ENCODE data around the gene FHIT.

The FHIT gene

GRCh38 chr3:60263191-60263590 lies 988.1 kb downstream of the FHIT start:
- DNase-seq (ENCODE audit: extremely low read depth in 1 of 2, low read depth in 1 of 2): no peak

- no peak for DNase-seq (ENCODE audit: extremely low read depth in 1 of 2, low read depth in 1 of 2)
These were observed 988.7 kb downstream of the FHIT start for GRCh38 chr3:60262546-60262945.

GRCh38 chr3:60260546-60260945 lies 990.7 kb downstream of the FHIT start:
- DNase-seq (ENCODE audit: extremely low read depth in 1 of 2, low read depth in 1 of 2): no peak

GRCh38 chr3:60250810-60251209 lies 1000.4 kb downstream of the FHIT start:
- DNase-seq (ENCODE audit: extremely low read depth in 1 of 2, low read depth in 1 of 2): no peak

GRCh38 chr3:60250206-60250605 lies 1001.0 kb downstream of the FHIT start:
- no peak for DNase-seq (ENCODE audit: extremely low read depth in 1 of 2, low read depth in 1 of 2)

GRCh38 chr3:60246361-60246760 lies 1004.9 kb downstream of the FHIT start:
- DNase-seq (ENCODE audit: extremely low read depth in 1 of 2, low read depth in 1 of 2): no peak

- no peak for DNase-seq (ENCODE audit: extremely low read depth in 1 of 2, low read depth in 1 of 2)
These were observed 1007.8 kb downstream of the FHIT start for GRCh38 chr3:60243456-60243855.

GRCh38 chr3:60240492-60240891 lies 1010.8 kb downstream of the FHIT start:
- DNase-seq (ENCODE audit: extremely low read depth in 1 of 2, low read depth in 1 of 2): no peak

- no peak for DNase-seq (ENCODE audit: extremely low read depth in 1 of 2, low read depth in 1 of 2)
These were observed 1012.7 kb downstream of the FHIT start for GRCh38 chr3:60238550-60238949.

GRCh38 chr3:60229502-60229901 lies 1021.8 kb downstream of the FHIT start:
- no peak for DNase-seq (ENCODE audit: extremely low read depth in 1 of 2, low read depth in 1 of 2)

- DNase-seq (ENCODE audit: extremely low read depth in 1 of 2, low read depth in 1 of 2): no peak
These were observed 1022.4 kb downstream of the FHIT start for GRCh38 chr3:60228823-60229222.

- DNase-seq (ENCODE audit: extremely low read depth in 1 of 2, low read depth in 1 of 2): no peak
These were observed 1024.3 kb downstream of the FHIT start for GRCh38 chr3:60226912-60227311.

- no peak for DNase-seq (ENCODE audit: extremely low read depth in 1 of 2, low read depth in 1 of 2)
These were observed 1025.4 kb downstream of the FHIT start for GRCh38 chr3:60225848-60226247.

GRCh38 chr3:60220768-60221167 lies 1030.5 kb downstream of the FHIT start:
- no peak for DNase-seq (ENCODE audit: extremely low read depth in 1 of 2, low read depth in 1 of 2)

- no peak for DNase-seq (ENCODE audit: extremely low read depth in 1 of 2, low read depth in 1 of 2)
These were observed 1031.8 kb downstream of the FHIT start for GRCh38 chr3:60219501-60219900.

- DNase-seq (ENCODE audit: extremely low read depth in 1 of 2, low read depth in 1 of 2): no peak
These were observed 1033.9 kb downstream of the FHIT start for GRCh38 chr3:60217156-60217911.

- no peak for DNase-seq (ENCODE audit: extremely low read depth in 1 of 2, low read depth in 1 of 2)
These were observed 1034.7 kb downstream of the FHIT start for GRCh38 chr3:60216462-60217075.

GRCh38 chr3:60215946-60216345 lies 1035.3 kb downstream of the FHIT start:
- no peak for DNase-seq (ENCODE audit: extremely low read depth in 1 of 2, low read depth in 1 of 2)

- no peak for DNase-seq (ENCODE audit: extremely low read depth in 1 of 2, low read depth in 1 of 2)
These were observed 1043.3 kb downstream of the FHIT start for GRCh38 chr3:60207905-60208304.

- DNase-seq (ENCODE audit: extremely low read depth in 1 of 2, low read depth in 1 of 2): no peak
These were observed 1045.0 kb downstream of the FHIT start for GRCh38 chr3:60206206-60206605.

- no peak for DNase-seq (ENCODE audit: extremely low read depth in 1 of 2, low read depth in 1 of 2)
These were observed 1049.1 kb downstream of the FHIT start for GRCh38 chr3:60202052-60202726.

GRCh38 chr3:60199306-60199705 lies 1051.9 kb downstream of the FHIT start:
- no peak for DNase-seq (ENCODE audit: extremely low read depth in 1 of 2, low read depth in 1 of 2)

Data from stimulated activated CD8-positive, alpha-beta memory T cell treated with anti-CD3 and anti-CD28 coated beads, Interleukin-7, amount 100 ng/mL, for 48 hours (primary cell).